ENCODE measurements around the gene MAN2A1.

- TF ChIP-seq CTCF (IDR thresholded peaks at IDR 0.05) (no peak), POLR2AphosphoS5 (IDR thresholded peaks at IDR 0.05) (no peak), POLR2A (IDR thresholded peaks at IDR 0.05) (no peak)
Measured at GRCh38 chr5:109775130-109775529, 85.4 kb downstream of the MAN2A1 start.
